DMS153 treated with DMSO at 0.1 percent for 48 hours (cell line): ENCODE measurements around the gene PCBP3.
"Not testable (repeated sequence)": the region's sequence is repeated elsewhere in the genome, so short reads cannot be mapped to it uniquely, and the experiment has no call there.

ENCODE experiments used
- DNase-seq: peaks from one replicate; lab custom pipeline; 2025; ENCODE audit not compliant: unreplicated experiment; lab: John Stamatoyannopoulos, UW

The PCBP3 gene

GRCh38 chr21:45643021-45643980 lies at the start of gene PCBP3:
TSS of gene PCBP3 (plus strand) at chr21:45643725. CDS start at chr21:45850086, 206,361 bp downstream.
- DNase-seq = peak; percentile 100

- no peak for DNase-seq
Observed at GRCh38 chr21:45594721-45595489, 48.6 kb upstream of the PCBP3 start.

- no peak for DNase-seq
Observed at GRCh38 chr21:45595574-45596295, 47.8 kb upstream of the PCBP3 start.

GRCh38 chr21:45596704-45597318 lies 46.7 kb upstream of the PCBP3 start:
- peak; percentile 46 for DNase-seq

- DNase-seq = no peak
Observed at GRCh38 chr21:45598109-45598508, 45.4 kb upstream of the PCBP3 start.

GRCh38 chr21:45598666-45599065 lies 44.9 kb upstream of the PCBP3 start:
- no peak for DNase-seq

- no peak for DNase-seq
Observed at GRCh38 chr21:45599146-45599581, 44.4 kb upstream of the PCBP3 start.

- DNase-seq = no peak
Observed at GRCh38 chr21:45600248-45600647, 43.3 kb upstream of the PCBP3 start.

- no peak for DNase-seq
Observed at GRCh38 chr21:45601551-45601950, 42.0 kb upstream of the PCBP3 start.

GRCh38 chr21:45602106-45602505 lies 41.4 kb upstream of the PCBP3 start:
- no peak for DNase-seq

- no peak for DNase-seq
Observed at GRCh38 chr21:45603481-45603880, 40.0 kb upstream of the PCBP3 start.

- not testable (repeated sequence) for DNase-seq
Observed at GRCh38 chr21:45604681-45605080, 38.8 kb upstream of the PCBP3 start.

- no peak for DNase-seq
Observed at GRCh38 chr21:45607021-45607908, 36.3 kb upstream of the PCBP3 start.

GRCh38 chr21:45607909-45608295 lies 35.6 kb upstream of the PCBP3 start:
- DNase-seq = no peak

GRCh38 chr21:45608747-45609470 lies 34.6 kb upstream of the PCBP3 start:
- not testable (repeated sequence) for DNase-seq

GRCh38 chr21:45609616-45610015 lies 33.9 kb upstream of the PCBP3 start:
- DNase-seq = not testable (repeated sequence)

GRCh38 chr21:45611296-45611695 lies 32.2 kb upstream of the PCBP3 start:
- DNase-seq = no peak

- DNase-seq = no peak
Observed at GRCh38 chr21:45611939-45612664, 31.4 kb upstream of the PCBP3 start.
